Measurements from ENCODE around the gene CUX1.

DNA sequence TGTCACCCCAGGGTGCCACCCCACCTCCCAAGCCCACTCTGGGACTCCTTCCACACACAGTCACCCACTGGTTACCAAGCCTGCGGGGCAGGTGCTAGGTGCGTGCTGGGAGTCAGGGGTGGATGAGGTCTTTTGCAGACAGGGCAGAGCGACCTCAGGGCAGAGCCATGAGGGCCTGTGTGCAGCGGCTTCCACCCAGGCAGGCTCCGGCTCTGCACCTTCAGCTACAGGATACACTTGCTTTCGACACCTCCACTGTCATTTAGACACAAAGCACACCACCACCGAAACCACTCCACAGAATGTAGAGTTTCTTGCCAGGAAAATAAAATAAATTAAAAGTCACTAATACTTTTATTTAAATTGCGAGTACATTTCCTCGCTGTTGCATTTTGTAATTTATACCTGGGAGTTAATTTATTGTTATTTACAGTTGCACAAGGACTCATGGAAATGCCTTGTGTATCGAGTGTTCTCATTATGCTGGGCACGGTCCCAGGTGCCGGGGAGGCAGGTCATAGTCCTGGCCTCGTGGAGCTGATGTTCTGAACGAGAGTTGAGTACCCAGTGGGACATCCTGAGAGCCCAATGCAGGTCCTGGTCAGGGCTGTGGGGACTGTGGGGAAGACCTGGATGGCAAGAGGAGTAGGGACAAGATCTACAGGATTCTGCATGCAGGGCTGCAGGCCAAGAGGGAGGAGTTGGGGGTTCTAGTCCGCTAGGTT is 127.8 kb downstream of the CUX1 start:
- TF ChIP-seq CTCF (IDR thresholded peaks at IDR 0.05) = no peak
- TF ChIP-seq POLR2A (IDR thresholded peaks at IDR 0.05) = no peak

Data from lower leg skin (tissue), 3 donors.